Type B pancreatic cell (in vitro differentiated cells): ENCODE data around the gene SLC9A8. TPM values are rescaled to one million over a fixed set of nuclear protein-coding genes. Genes with fewer than 3 reads are reported as not detected.
"Not testable (repeated sequence)": the region's sequence is repeated elsewhere in the genome, so short reads cannot be mapped to it uniquely, and the experiment has no call there.

Experiments
- DNase-seq: peaks from one replicate; pipeline ENCODE4 v3.0.0; 2021; ENCODE audit warnings: mixed read lengths; ENCODE audit not compliant: unreplicated experiment; ENCODE audit errors: extremely low spot score
- H3K27ac Mint-ChIP-seq: 2 replicates; pipeline ENCODE4 v1.8.0; 2021; ENCODE audit warnings: mild to moderate bottlenecking, mixed read lengths
- H3K27me3 Mint-ChIP-seq: 2 replicates; pipeline ENCODE4 v1.8.0; 2021; ENCODE audit warnings: mixed read lengths
- H3K36me3 Mint-ChIP-seq: 2 replicates; pipeline ENCODE4 v1.8.0; 2021; ENCODE audit warnings: mixed read lengths
- H3K4me1 Mint-ChIP-seq: one replicate; pipeline ENCODE4 v1.8.0; 2021; ENCODE audit warnings: mixed read lengths; ENCODE audit not compliant: unreplicated experiment
- H3K4me3 Mint-ChIP-seq: 2 replicates; pipeline ENCODE4 v1.8.0; 2021; ENCODE audit warnings: mild to moderate bottlenecking, mixed read lengths
- H3K9me3 Mint-ChIP-seq: 2 replicates; pipeline ENCODE4 v1.8.0; 2021; ENCODE audit warnings: mixed read lengths
- CTCF ChIP-seq: fragments of 200-600 bp; sonication (generic); conservative IDR thresholded peaks from 2 replicates; pipeline ENCODE4 v1.5.0; 2021; ENCODE audit warnings: antibody characterized with exemption, mild to moderate bottlenecking
- total RNA-seq: library from RNA; stranded (reverse); gene quantifications from 2 replicates; pipeline ENCODE4 v1.2.1, GENCODE V29; 2021; ENCODE audit warnings: low replicate concordance

The SLC9A8 gene
- total RNA-seq, 1 donor from 2014 or later, result 8.6 TPM

GRCh38 chr20:49796600-49797343, 15.9 kb upstream of the SLC9A8 start:
- Mint-ChIP-seq H3K9me3 (no peaks in the 10 kb centered on the region), H3K27ac (peak overlapping the region; percentile 9), H3K36me3 (no peaks in the 10 kb centered on the region), H3K4me3 (no peak overlapping the region), H3K27me3 (no peaks in the 10 kb centered on the region), H3K4me1 (no peaks in the 10 kb centered on the region)
- no peak for DNase-seq
- no peak for TF ChIP-seq CTCF

GRCh38 chr20:49797344-49797615, 15.3 kb upstream of the SLC9A8 start:
- no peak overlapping the region for H3K27ac Mint-ChIP-seq
- H3K27me3 Mint-ChIP-seq, result no peaks in the 10 kb centered on the region
- H3K9me3 Mint-ChIP-seq, result no peaks in the 10 kb centered on the region
- H3K36me3 Mint-ChIP-seq, result no peaks in the 10 kb centered on the region
- no peaks in the 10 kb centered on the region for H3K4me1 Mint-ChIP-seq
- no peak for DNase-seq
- no peak for TF ChIP-seq CTCF
- no peak overlapping the region for H3K4me3 Mint-ChIP-seq

GRCh38 chr20:49798718-49799117, 13.9 kb upstream of the SLC9A8 start:
- Mint-ChIP-seq H3K36me3 (no peaks in the 10 kb centered on the region), H3K27me3 (no peaks in the 10 kb centered on the region), H3K9me3 (no peaks in the 10 kb centered on the region), H3K27ac (no peak overlapping the region), H3K4me1 (no peaks in the 10 kb centered on the region), H3K4me3 (no peak overlapping the region)
- no peak for TF ChIP-seq CTCF
- no peak for DNase-seq

GRCh38 chr20:49799698-49800097, 12.9 kb upstream of the SLC9A8 start:
- TF ChIP-seq CTCF, result no peak
- Mint-ChIP-seq H3K36me3 (no peaks in the 10 kb centered on the region), H3K27me3 (no peaks in the 10 kb centered on the region), H3K27ac (no peak overlapping the region), H3K9me3 (no peaks in the 10 kb centered on the region), H3K4me1 (no peaks in the 10 kb centered on the region), H3K4me3 (no peak overlapping the region)
- DNase-seq, result no peak

GRCh38 chr20:49803418-49803817, 9.2 kb upstream of the SLC9A8 start:
- no peaks in the 10 kb centered on the region for H3K27me3 Mint-ChIP-seq
- H3K9me3 Mint-ChIP-seq, result no peaks in the 10 kb centered on the region
- no peaks in the 10 kb centered on the region for H3K36me3 Mint-ChIP-seq
- no peaks in the 10 kb centered on the region for H3K4me1 Mint-ChIP-seq
- no peak overlapping the region for H3K4me3 Mint-ChIP-seq
- TF ChIP-seq CTCF, result no peak
- H3K27ac Mint-ChIP-seq, result no peak overlapping the region
- DNase-seq, result no peak

- Mint-ChIP-seq H3K4me3 (no peak overlapping the region), H3K27me3 (no peaks in the 10 kb centered on the region), H3K9me3 (no peaks in the 10 kb centered on the region), H3K36me3 (no peaks in the 10 kb centered on the region), H3K4me1 (no peaks in the 10 kb centered on the region), H3K27ac (peak overlapping the region; percentile 52)
- DNase-seq, result no peak
- TF ChIP-seq CTCF, result no peak
Measured at GRCh38 chr20:49804364-49804763, 8.3 kb upstream of the SLC9A8 start.

- not testable (repeated sequence) for H3K27me3 Mint-ChIP-seq, H3K9me3 Mint-ChIP-seq, H3K4me1 Mint-ChIP-seq, H3K36me3 Mint-ChIP-seq, H3K4me3 Mint-ChIP-seq, DNase-seq
- H3K27ac Mint-ChIP-seq, result peak overlapping the region; percentile 86
Measured at GRCh38 chr20:49805224-49805876, 7.3 kb upstream of the SLC9A8 start.
